Endothelial cell of umbilical vein (primary cell): ENCODE data around the gene UBXN2A. TPM values are rescaled to one million over a fixed set of nuclear protein-coding genes. Genes with fewer than 3 reads are reported as not detected.

Experiments used
- BruUV-seq: library from RNA; stranded (reverse); fragments of 400-500 nt; replicated peaks from 2 replicates; lab custom pipeline; 2021; lab: Mats Ljungman, UMichigan
- CTCF ChIA-PET: fragments of 300-600, 350-600 bp; sonication (Branson Sonifier 250); formaldehyde crosslinking; loops from one replicate; lab custom pipeline; 2021; ENCODE audit warnings: antibody characterized with exemption, inconsistent platforms; lab: Charles Lee
- POLR2A ChIA-PET: fragments of 300-600, 350-600 bp; sonication (Branson Sonifier 250); formaldehyde crosslinking; loops from one replicate; lab custom pipeline; 2021; ENCODE audit warnings: antibody characterized with exemption, inconsistent platforms; lab: Charles Lee
- DNase-seq: peaks from one replicate; pipeline ENCODE4 v3.0.0-alpha.2; 2011; ENCODE audit warnings: low read depth, low spot score
- FAIRE-seq: peaks from 2 replicates; lab custom pipeline; 2011; peaks lifted over from hg19 to GRCh38; lab: Jason Lieb, UNC
- H2AFZ ChIP-seq: 2 replicates; pipeline ENCODE4 v1.6.0; 2012; ENCODE audit warnings: low read depth, low read length, control low read depth, inconsistent platforms
- H3K27ac ChIP-seq: 2 replicates; pipeline ENCODE4 v1.5.1; 2011; ENCODE audit warnings: low read depth, mild to moderate bottlenecking, control low read depth, low read length, moderate library complexity; ENCODE audit not compliant: insufficient read depth
- H3K27me3 ChIP-seq, 2 experiments: 2 replicates each; pipeline versions ENCODE4 v1.6.0 to v1.6.1; 2011; ENCODE audit warnings: low read length in 2 of 2, mixed read lengths in 1 of 2; ENCODE audit not compliant: control insufficient read depth in 2 of 2, insufficient read depth in 2 of 2
- H3K36me3 ChIP-seq, 2 experiments: 2 replicates in 1 of 2; 3 replicates in 1 of 2; pipeline ENCODE4 v1.5.1; 2011; ENCODE audit warnings: low read length in 2 of 2, mild to moderate bottlenecking in 1 of 2, moderate library complexity in 1 of 2; ENCODE audit not compliant: control insufficient read depth in 2 of 2, insufficient read depth in 2 of 2; ENCODE audit errors: extremely low read depth in 1 of 2
- H3K4me1 ChIP-seq: 3 replicates; pipeline ENCODE4 v1.5.1; 2011; ENCODE audit warnings: mild to moderate bottlenecking, low read length; ENCODE audit not compliant: control insufficient read depth, insufficient read depth; ENCODE audit errors: extremely low read depth
- H3K4me2 ChIP-seq: 2 replicates; pipeline ENCODE4 v1.6.1; 2011; ENCODE audit warnings: low read length, control low read depth, mixed read lengths; ENCODE audit not compliant: insufficient read depth
- H3K4me3 ChIP-seq, 3 experiments: fragments of 200-600 bp in 1 of 3; sonication (generic), shearing (Covaris generic) in 1 of 3; replicated peaks in 1 of 3; 2 replicates each; pipeline ENCODE4 v1.5.1; 2011 to 2016; ENCODE audit warnings: control low read depth in 3 of 3, low read length in 3 of 3, mild to moderate bottlenecking in 2 of 3, inconsistent platforms in 1 of 3, low read depth in 1 of 3, moderate library complexity in 1 of 3; ENCODE audit not compliant: insufficient read depth in 1 of 3
- H3K79me2 ChIP-seq: 2 replicates; pipeline ENCODE4 v1.6.0; 2012; ENCODE audit warnings: low read length, inconsistent platforms; ENCODE audit not compliant: control insufficient read depth, insufficient read depth
- H3K9ac ChIP-seq: replicated peaks from 2 replicates; pipeline ENCODE3; 2011; ENCODE audit warnings: low read length, control low read depth; ENCODE audit not compliant: insufficient read depth; ENCODE audit errors: extremely low read depth
- H3K9me1 ChIP-seq: replicated peaks from 3 replicates; pipeline ENCODE4 v1.6.0; 2011; ENCODE audit warnings: mild to moderate bottlenecking, low read length; ENCODE audit not compliant: control insufficient read depth, insufficient read depth; ENCODE audit errors: extremely low read depth
- H3K9me3 ChIP-seq: replicated peaks from 2 replicates; pipeline ENCODE4 v1.5.1; 2012; ENCODE audit warnings: low read length, inconsistent platforms; ENCODE audit not compliant: control insufficient read depth, insufficient read depth
- H4K20me1 ChIP-seq: replicated peaks from 2 replicates; pipeline ENCODE3; 2011; ENCODE audit warnings: mild to moderate bottlenecking, low read length; ENCODE audit not compliant: control insufficient read depth, insufficient read depth; ENCODE audit errors: extremely low read depth
- CTCF ChIP-seq, 2 donors: IDR thresholded peaks; 1 replicate in 1 of 2; 2 replicates in 1 of 2; pipeline ENCODE4 v1.5.1; 2011; ENCODE audit warnings: low read length in 2 of 2, mild to moderate bottlenecking in 2 of 2, moderate library complexity in 2 of 2, control low read depth in 1 of 2, inconsistent platforms in 1 of 2, low read depth in 1 of 2; ENCODE audit not compliant: insufficient read depth in 1 of 2; ENCODE audit errors: extremely low read depth in 1 of 2
- EZH2 ChIP-seq: IDR thresholded peaks from 2 replicates; pipeline ENCODE4 v1.6.1; 2012; ENCODE audit warnings: borderline replicate concordance, low read depth, mild to moderate bottlenecking, moderate library complexity, low read length, inconsistent platforms; ENCODE audit not compliant: severe bottlenecking
- FOS ChIP-seq: IDR thresholded peaks from 2 replicates; pipeline ENCODE4 v1.6.1; 2011; ENCODE audit warnings: mild to moderate bottlenecking, low read length, moderate library complexity, borderline replicate concordance; ENCODE audit not compliant: insufficient read depth
- GATA2 ChIP-seq: IDR thresholded peaks from 2 replicates; pipeline ENCODE4 v1.7.0; 2011; ENCODE audit warnings: low read depth, mild to moderate bottlenecking, moderate library complexity, mixed read lengths, low read length; ENCODE audit not compliant: insufficient read length, insufficient read depth
- JUN ChIP-seq: IDR thresholded peaks from 2 replicates; pipeline ENCODE4 v1.6.1; 2011; ENCODE audit warnings: borderline replicate concordance, low read depth; ENCODE audit not compliant: insufficient read length, insufficient read depth
- MAX ChIP-seq: IDR thresholded peaks from 2 replicates; pipeline ENCODE4 v1.6.1; 2011; ENCODE audit not compliant: insufficient read depth, insufficient read length
- MYC ChIP-seq: IDR thresholded peaks from one replicate; pipeline ENCODE4 v1.6.1; 2011; ENCODE audit warnings: mild to moderate bottlenecking, low read depth, low read length
- POLR2A ChIP-seq: IDR thresholded peaks from 2 replicates; pipeline ENCODE4 v1.6.1; 2012; ENCODE audit warnings: low read depth, mild to moderate bottlenecking, control low read depth, low read length
- POLR2AphosphoS5 ChIP-seq: IDR thresholded peaks from 2 replicates; pipeline ENCODE4 v1.6.1; 2012; ENCODE audit warnings: low read depth, mild to moderate bottlenecking, control low read depth, low read length, moderate library complexity; ENCODE audit not compliant: insufficient read depth
- dilution Hi-C: fragments of 300-500 bp; cut with MboI; formaldehyde crosslinking; loops from one replicate; pipeline ENCODE4 v1.15.0; 2019; ENCODE audit warnings: low sequenced_read_pairs; ENCODE audit not compliant: extremely low pct_ligation_motif_present
- intact Hi-C: fragments of 100-400 bp; cut with micrococcal nuclease; formaldehyde crosslinking; loops from one replicate; pipeline ENCODE4 v1.10.0; 2022
- polyA plus RNA-seq, 4 experiments: library from polyadenylated mRNA; depleted of rRNA in 3 of 4; stranded (reverse) in 3 of 4; unstranded in 1 of 4; fragments of >200 nt; gene quantifications; 2 replicates each; pipeline versions ENCODE4 v1.2.1 to v1.2.3, GENCODE V29; 2011 to 2012; ENCODE audit warnings: missing spikeins in 1 of 4
- total RNA-seq: library from RNA; stranded (reverse); gene quantifications from 2 replicates; pipeline ENCODE4 v1.2.3, GENCODE V29; 2021

Gene UBXN2A
- total and polyA plus RNA-seq, 2 donors (not counting 3 experiments of a cell fraction or from before 2014, with no cell fraction given): 3.6 to 19.0 TPM

- H3K9me1 ChIP-seq: no peaks in the 10 kb centered on the region
- H3K36me3 ChIP-seq: no peaks in the 10 kb centered on the region
- DNase-seq (no peak), FAIRE-seq (no peak)
- no peak overlapping the region for H3K4me2 ChIP-seq
- CTCF ChIA-PET: no interaction called here
- H2AFZ ChIP-seq: no peak overlapping the region
- no peaks in the 10 kb centered on the region for H3K27me3 ChIP-seq
- peaks cover 10% of the 10 kb centered on the region for H4K20me1 ChIP-seq
- H3K9ac ChIP-seq: no peak overlapping the region
- POLR2A ChIA-PET: no interaction called here
- BruUV-seq: no TSS peak
- H3K27ac ChIP-seq: no peak overlapping the region
- dilution Hi-C loops (no loop called here), intact Hi-C loops (no loop called here)
- TF ChIP-seq POLR2A: no peak
- TF ChIP-seq GATA2: no peak
- TF ChIP-seq JUN: no peak
- TF ChIP-seq POLR2AphosphoS5: no peak
- no peak for TF ChIP-seq FOS
- no peak for TF ChIP-seq MAX
- TF ChIP-seq CTCF (IDR thresholded peaks at IDR 0.05; ENCODE audit: extremely low read depth in 1 of 2, insufficient read depth in 1 of 2, low read depth in 1 of 2, low read length in 2 of 2): no peak
- no peak for TF ChIP-seq EZH2
- TF ChIP-seq MYC: no peak
- H3K79me2 ChIP-seq: peaks cover 69% of the 10 kb centered on the region
- H3K4me1 ChIP-seq: no peaks in the 10 kb centered on the region
- H3K4me3 ChIP-seq: no peak overlapping the region
- H3K9me3 ChIP-seq: no peaks in the 10 kb centered on the region
Observed at GRCh38 chr2:23916727-23917405, 23.4 kb upstream of the UBXN2A start.
